K562 (cell line): Measurements from ENCODE around the gene FAM124A.

ENCODE experiments used
- COPS2 ChIP-seq: fragments of 450-650 bp; conservative IDR thresholded peaks from 2 replicates; pipeline ENCODE4 v1.6.1; 2016; ENCODE audit warnings: mild to moderate bottlenecking, moderate library complexity
- CTCF ChIP-seq, 3 experiments: IDR thresholded peaks in 2 of 3; conservative IDR thresholded peaks in 1 of 3; 2 replicates each; pipeline ENCODE4 v1.5.1; 2011 to 2012; ENCODE audit warnings: low read length in 3 of 3, mild to moderate bottlenecking in 3 of 3, control low read depth in 2 of 3, improper control_type of control experiment in 1 of 3, inconsistent platforms in 1 of 3, low read depth in 1 of 3, mixed read lengths in 1 of 3, moderate library complexity in 1 of 3; ENCODE audit not compliant: insufficient read depth in 2 of 3
- GABPA ChIP-seq: fragments of 200-800 bp; sonication (Bioruptor generic); conservative IDR thresholded peaks from 2 replicates; pipeline ENCODE4 v1.6.1; 2016; ENCODE audit warnings: low read depth, missing genetic modification characterization, missing compliant biosample characterization
- RAD21 ChIP-seq, 2 experiments: fragments of 250-450 bp in 1 of 2; fragments of 450-650 bp in 1 of 2; sonication (Bioruptor Pico) in 1 of 2; formaldehyde crosslinking in 1 of 2; IDR thresholded peaks in 1 of 2; conservative IDR thresholded peaks in 1 of 2; 2 replicates each; pipeline versions ENCODE4 v1.4.0 to v1.8.0; 2020 to 2022; ENCODE audit warnings: mild to moderate bottlenecking in 2 of 2, moderate library complexity in 1 of 2
- SMAD1 ChIP-seq: fragments of 150-350 bp; IDR thresholded peaks from 2 replicates; pipeline ENCODE4 v1.6.1; 2014; ENCODE audit warnings: low read length, low read depth; ENCODE audit not compliant: partially characterized antibody
- STAT5A ChIP-seq: IDR thresholded peaks from 2 replicates; pipeline ENCODE4 v1.6.1; 2012; ENCODE audit warnings: low read length, inconsistent platforms, borderline replicate concordance
- STAT5B ChIP-seq: fragments of 250-450 bp; sonication (Bioruptor Pico); IDR thresholded peaks from 2 replicates; pipeline ENCODE4 v1.8.0; 2021; ENCODE audit warnings: mild to moderate bottlenecking, inconsistent platforms
- YY1 ChIP-seq, 3 experiments: IDR thresholded peaks; 2 replicates each; pipeline ENCODE4 v1.6.1; 2011; ENCODE audit warnings: low read length in 2 of 3, mild to moderate bottlenecking in 2 of 3, moderate library complexity in 2 of 3, borderline replicate concordance in 1 of 3, control low read depth in 1 of 3, low read depth in 1 of 3; ENCODE audit not compliant: insufficient read depth in 3 of 3, insufficient replicate concordance in 2 of 3, control insufficient read depth in 1 of 3, insufficient read length in 1 of 3; ENCODE audit errors: extremely low read depth in 1 of 3

GRCh38 chr13:51318876-51319275 lies 96.7 kb downstream of the FAM124A start:
- TF ChIP-seq CTCF (IDR thresholded peaks at IDR 0.05 in 2 of 3, conservative IDR thresholded peaks at IDR 0.05 in 1 of 3; ENCODE audit: insufficient read depth in 2 of 3, low read depth in 1 of 3, low read length in 3 of 3) (no peak), GABPA (no peak), SMAD1 (no peak), YY1 (IDR thresholded peaks at IDR 0.05; ENCODE audit: borderline replicate concordance in 1 of 3, control insufficient read depth in 1 of 3, extremely low read depth in 1 of 3, insufficient read depth in 3 of 3, insufficient read length in 1 of 3, insufficient replicate concordance in 2 of 3, low read depth in 1 of 3, low read length in 2 of 3) (no peak), RAD21 (CRISPR knock-in tag; conservative IDR thresholded peaks at IDR 0.05 in 1 of 2, IDR thresholded peaks at IDR 0.05 in 1 of 2) (no peak), COPS2 (no peak), STAT5A (no peak), STAT5B (CRISPR knock-in tag) (no peak)
